ENCODE results near the gene TRPV2. TPM values are rescaled to one million over a fixed set of nuclear protein-coding genes. Genes with fewer than 3 reads are reported as not detected.

Gene TRPV2
- total RNA-seq, 2 experiments from 2014 or later: 4.9 to 10.5 TPM

GRCh38 chr17:16374146-16374938 lies 41.0 kb upstream of the TRPV2 start:
- CTCF ChIA-PET (ENCODE audit: unreplicated experiment): no interaction called here
- no peaks in the 10 kb centered on the region for H3K36me3 ChIP-seq (ENCODE audit: insufficient read depth, low read length)
- no peak for DNase-seq (ENCODE audit: low spot score)
- H3K79me2 ChIP-seq (ENCODE audit: insufficient read depth, low read depth, low read length): no peaks in the 10 kb centered on the region
- no TSS peak for BruUV-seq (replicated peaks)
- no peak overlapping the region for H2AFZ ChIP-seq (ENCODE audit: low read length)
- H3K9me2 ChIP-seq (ENCODE audit: insufficient read depth, low read length): no peaks in the 10 kb centered on the region
- H3K9me3 ChIP-seq (ENCODE audit: low read length): no peaks in the 10 kb centered on the region
- H3K4me1 ChIP-seq (ENCODE audit: insufficient read depth, low read length, poor library complexity, severe bottlenecking): no peaks in the 10 kb centered on the region
- no peak for TF ChIP-seq EZH2phosphoT487 (IDR thresholded peaks at IDR 0.05; ENCODE audit: borderline replicate concordance, low read depth, low read length)
- TF ChIP-seq, protein P1, sequence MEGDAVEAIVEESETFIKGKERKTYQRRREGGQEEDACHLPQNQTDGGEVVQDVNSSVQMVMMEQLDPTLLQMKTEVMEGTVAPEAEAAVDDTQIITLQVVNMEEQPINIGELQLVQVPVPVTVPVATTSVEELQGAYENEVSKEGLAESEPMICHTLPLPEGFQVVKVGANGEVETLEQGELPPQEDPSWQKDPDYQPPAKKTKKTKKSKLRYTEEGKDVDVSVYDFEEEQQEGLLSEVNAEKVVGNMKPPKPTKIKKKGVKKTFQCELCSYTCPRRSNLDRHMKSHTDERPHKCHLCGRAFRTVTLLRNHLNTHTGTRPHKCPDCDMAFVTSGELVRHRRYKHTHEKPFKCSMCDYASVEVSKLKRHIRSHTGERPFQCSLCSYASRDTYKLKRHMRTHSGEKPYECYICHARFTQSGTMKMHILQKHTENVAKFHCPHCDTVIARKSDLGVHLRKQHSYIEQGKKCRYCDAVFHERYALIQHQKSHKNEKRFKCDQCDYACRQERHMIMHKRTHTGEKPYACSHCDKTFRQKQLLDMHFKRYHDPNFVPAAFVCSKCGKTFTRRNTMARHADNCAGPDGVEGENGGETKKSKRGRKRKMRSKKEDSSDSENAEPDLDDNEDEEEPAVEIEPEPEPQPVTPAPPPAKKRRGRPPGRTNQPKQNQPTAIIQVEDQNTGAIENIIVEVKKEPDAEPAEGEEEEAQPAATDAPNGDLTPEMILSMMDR (conservative IDR thresholded peaks at IDR 0.05; ENCODE audit: low read length): no peak
- H3K27ac ChIP-seq (ENCODE audit: low read depth, low read length, poor library complexity, severe bottlenecking): no peak overlapping the region
- no peak overlapping the region for H3K4me2 ChIP-seq (ENCODE audit: low read length)
- H4K20me1 ChIP-seq (ENCODE audit: insufficient read depth, low read length): no peaks in the 10 kb centered on the region
- intact Hi-C loops (cut with micrococcal nuclease; ENCODE audit: unreplicated experiment): no loop called here
- no peak overlapping the region for H3K4me3 ChIP-seq (ENCODE audit: low read depth, low read length, poor library complexity, severe bottlenecking)
- POLR2A ChIA-PET: interaction anchor here (0.5 to 1.3 kb wide), 3 partner anchors 9 to 27 kb away, joined by 3 read pairs; no protein-coding TSS in a partner anchor

DNA sequence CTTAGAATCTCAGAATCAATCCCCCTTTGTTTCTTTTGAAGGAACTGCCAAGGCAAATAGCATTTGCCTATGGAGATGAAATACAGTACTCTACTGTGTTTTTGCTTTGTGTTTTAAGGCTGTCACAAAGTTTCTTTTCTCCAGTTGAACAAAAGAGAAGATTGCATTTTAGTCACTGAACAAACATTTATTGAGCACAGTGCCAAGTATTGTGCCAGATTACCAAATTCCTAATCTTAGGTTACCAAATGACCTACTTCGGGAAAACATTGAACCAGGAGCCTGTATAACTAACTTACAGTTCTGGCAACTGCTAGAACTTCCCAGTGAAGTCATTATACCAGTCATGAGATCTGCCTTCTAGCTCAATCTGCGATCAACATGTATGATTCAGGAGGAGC lies 37.4 kb upstream of the TRPV2 start:
- BruUV-seq (replicated peaks): no TSS peak
- Histone ChIP-seq H3K4me3 (ENCODE audit: low read depth, low read length, poor library complexity, severe bottlenecking) (no peak overlapping the region), H3K36me3 (ENCODE audit: insufficient read depth, low read length) (peaks cover 16% of the 10 kb centered on the region), H3K4me2 (ENCODE audit: low read length) (no peak overlapping the region), H3K9me3 (ENCODE audit: low read length) (no peaks in the 10 kb centered on the region), H3K9me2 (ENCODE audit: insufficient read depth, low read length) (no peaks in the 10 kb centered on the region), H3K79me2 (ENCODE audit: insufficient read depth, low read depth, low read length) (peaks cover 19% of the 10 kb centered on the region), H3K27ac (ENCODE audit: low read depth, low read length, poor library complexity, severe bottlenecking) (no peak overlapping the region), H4K20me1 (ENCODE audit: insufficient read depth, low read length) (peaks cover 8% of the 10 kb centered on the region; the same call in 1 of the 2 replicates), H3K4me1 (ENCODE audit: insufficient read depth, low read length, poor library complexity, severe bottlenecking) (peaks cover 8% of the 10 kb centered on the region), H2AFZ (ENCODE audit: low read length) (no peak overlapping the region)
- intact Hi-C loops (cut with micrococcal nuclease; ENCODE audit: unreplicated experiment): no loop called here
- POLR2A ChIA-PET: interaction anchor here (0.7 to 1.0 kb wide), 3 partner anchors 8 to 25 kb away, joined by 3 to 8 read pairs (median 3); no protein-coding TSS in a partner anchor
- CTCF ChIA-PET (ENCODE audit: unreplicated experiment): interaction anchor here (0.6 to 1.7 kb wide), 2 partner anchors 14 to 153 kb away, joined by 3 read pairs; no protein-coding TSS in a partner anchor
- TF ChIP-seq, protein P1 (conservative IDR thresholded peaks at IDR 0.05; ENCODE audit: low read length): no peak
- TF ChIP-seq EZH2phosphoT487 (IDR thresholded peaks at IDR 0.05; ENCODE audit: borderline replicate concordance, low read depth, low read length): no peak
- DNase-seq (ENCODE audit: low spot score): no peak

All from OCI-LY7 (cell line).